ENCODE data around the gene RASSF5. TPM values are rescaled to one million over a fixed set of nuclear protein-coding genes. Genes with fewer than 3 reads are reported as not detected.

The RASSF5 gene
- total and polyA plus RNA-seq, 10 of the 15 experiments (the other 5 are each of a cell fraction or from before 2014, with no cell fraction given): 14.0 to 89.6 (median 68.9) TPM

DNA sequence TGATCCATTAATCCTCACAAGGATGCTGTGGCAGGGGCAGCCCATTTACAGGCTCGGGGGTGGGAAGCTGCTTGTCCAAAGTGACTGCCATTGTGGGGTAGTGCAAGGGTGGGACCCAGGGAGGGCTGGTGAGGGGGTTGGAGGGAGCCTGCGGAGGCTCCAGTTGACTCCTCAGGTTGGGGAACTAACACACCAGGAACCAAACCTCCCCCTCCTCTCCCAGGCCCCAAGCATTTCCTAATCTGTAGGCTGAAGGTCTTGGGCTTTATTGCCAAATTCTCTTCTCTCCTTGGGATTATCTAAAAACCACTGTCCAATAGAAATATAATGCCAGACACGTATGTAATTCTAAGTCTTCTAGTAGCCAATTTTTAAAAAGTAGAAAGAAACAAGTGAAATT lies 18.9 kb upstream of the RASSF5 start (continued):
- TF ChIP-seq ETV6 (conservative IDR thresholded peaks at IDR 0.05 in 1 of 2, IDR thresholded peaks at IDR 0.05 in 1 of 2; ENCODE audit: borderline replicate concordance in 1 of 2, low read depth in 1 of 2) (no peak), LARP7 (IDR thresholded peaks at IDR 0.05) (no peak), RB1 (IDR thresholded peaks at IDR 0.05; ENCODE audit: borderline replicate concordance) (no peak), NFIC (IDR thresholded peaks at IDR 0.05; ENCODE audit: low read depth, low read length) (no peak), CBFB (IDR thresholded peaks at IDR 0.05; ENCODE audit: low read depth) (no peak)

DNA sequence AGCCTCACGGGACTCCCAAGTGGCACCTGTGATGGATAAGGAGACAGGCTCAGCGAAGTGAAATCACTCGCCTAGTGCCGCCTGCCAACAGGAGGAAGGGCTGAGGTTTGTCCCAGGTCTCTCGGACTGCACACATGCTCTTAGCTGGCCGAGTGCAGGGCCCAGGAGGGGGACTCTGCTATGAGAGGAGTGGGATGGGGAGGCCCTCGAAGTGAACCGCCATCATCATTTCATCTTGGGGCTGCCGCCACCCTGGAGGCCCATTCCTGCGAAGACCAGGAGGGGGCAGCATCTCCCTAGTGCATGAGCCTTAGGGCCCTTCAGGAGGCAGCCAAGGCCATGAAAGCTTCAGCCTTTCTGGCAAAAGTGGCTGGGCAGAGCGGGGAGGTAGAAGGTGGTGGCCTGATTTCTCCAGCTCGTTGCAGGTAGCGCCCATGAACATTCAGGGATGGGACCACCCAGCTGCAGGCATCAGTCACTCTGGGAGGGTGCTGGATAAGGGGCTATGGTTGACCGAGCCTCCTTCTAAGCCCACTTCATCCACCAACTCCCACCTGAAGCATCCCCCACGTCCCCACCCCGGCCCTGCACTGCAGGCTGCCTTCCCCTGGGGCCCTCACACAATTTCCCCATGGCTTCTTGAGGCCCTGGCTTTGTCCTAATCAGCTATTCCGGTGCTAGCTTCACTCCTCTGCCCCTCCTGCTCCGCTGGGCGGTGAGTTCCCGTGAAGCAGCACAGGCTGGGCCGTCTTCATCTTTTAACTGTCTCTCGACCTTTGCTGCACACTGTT lies 17.2 kb upstream of the RASSF5 start:
- BruUV-seq (replicated peaks): no TSS peak
- ChIA-PET CTCF (interaction anchor here (0.6 to 3.8 kb wide), 41 partner anchors 8 to 234 kb away, joined by 3 to 74 read pairs (median 5); partner anchors contain the start of genes EIF2D, IKBKE and RASSF5), RAD21 (ENCODE audit: unreplicated experiment) (interaction anchor here (0.7 to 3.0 kb wide), 22 partner anchors 8 to 174 kb away, joined by 3 to 26 read pairs (median 4); partner anchors contain the start of gene EIF2D), SMC1A (ENCODE audit: uncharacterized antibody, unreplicated experiment) (interaction anchor here (0.7 to 11.5 kb wide), 27 partner anchors 9 to 492 kb away, joined by 3 to 146 read pairs (median 4); no protein-coding TSS in a partner anchor), POLR2A (interaction anchor here (0.5 to 1.1 kb wide), 4 partner anchors 18 to 718 kb away, joined by 3 to 4 read pairs (median 4); no protein-coding TSS in a partner anchor)
- Histone ChIP-seq H4K20me1 (ENCODE audit: control insufficient read depth, insufficient read depth) (no peaks in the 10 kb centered on the region), H3K27me3 (replicated peaks in 1 of 2; ENCODE audit: control insufficient read depth in 2 of 2, insufficient read depth in 2 of 2, low read length in 1 of 2) (no peaks in the 10 kb centered on the region), H3K36me3 (ENCODE audit: control insufficient read depth in 2 of 2, insufficient read depth in 2 of 2, low read length in 1 of 2) (peaks cover 24 to 30% of the 10 kb centered on the region in 2 experiments), H2AFZ (ENCODE audit: control insufficient read depth, low read depth, low read length) (no peak overlapping the region), H3K79me2 (ENCODE audit: control insufficient read depth, insufficient read depth, low read length) (no peaks in the 10 kb centered on the region), H3K9ac (ENCODE audit: control insufficient read depth, insufficient read depth, low read length) (no peak overlapping the region), H3K27ac (ENCODE audit: control insufficient read depth, insufficient read depth) (no peak overlapping the region), H3K4me1 (ENCODE audit: control insufficient read depth, insufficient read depth, low read length) (peaks cover 5% of the 10 kb centered on the region), H3K4me2 (ENCODE audit: control insufficient read depth, insufficient read depth) (no peak overlapping the region), H3K4me3 (no peak overlapping the region), H3K9me3 (replicated peaks; ENCODE audit: control insufficient read depth, insufficient read depth, low read length) (no peaks in the 10 kb centered on the region)
- intact Hi-C loops (cut with micrococcal nuclease; ENCODE audit: unreplicated experiment) (loop anchor here (1.0 to 5.0 kb wide), 2 partner anchors 93 to 172 kb away; no protein-coding TSS in a partner anchor), in situ Hi-C loops (cut with MboI) (loop anchor here (5.0 kb wide), 1 partner anchor 92 kb away; no protein-coding TSS in a partner anchor)
- FAIRE-seq: peak; percentile 88
- 55% methylated on average over 22 of the region's 22 CpGs for WGBS (ENCODE audit: insufficient coverage, insufficient replicate concordance, low lambda C conversion rate, missing lambda C conversion rate)
- DNase-seq (ENCODE audit: low read depth, low spot score): no peak
- peak; percentile 99 for ATAC-seq
- TF ChIP-seq MYC (IDR thresholded peaks at IDR 0.05; ENCODE audit: insufficient read depth, insufficient read length, insufficient replicate concordance, low read length, severe bottlenecking): no peak
- TF ChIP-seq KDM1A (IDR thresholded peaks at IDR 0.05; ENCODE audit: borderline replicate concordance): no peak
- no peak for TF ChIP-seq NR2C1 (IDR thresholded peaks at IDR 0.05)
- TF ChIP-seq NR2F1 (conservative IDR thresholded peaks at IDR 0.05): no peak
- no peak for TF ChIP-seq TCF7 (IDR thresholded peaks at IDR 0.05; ENCODE audit: borderline replicate concordance)
- TF ChIP-seq, protein P1, sequence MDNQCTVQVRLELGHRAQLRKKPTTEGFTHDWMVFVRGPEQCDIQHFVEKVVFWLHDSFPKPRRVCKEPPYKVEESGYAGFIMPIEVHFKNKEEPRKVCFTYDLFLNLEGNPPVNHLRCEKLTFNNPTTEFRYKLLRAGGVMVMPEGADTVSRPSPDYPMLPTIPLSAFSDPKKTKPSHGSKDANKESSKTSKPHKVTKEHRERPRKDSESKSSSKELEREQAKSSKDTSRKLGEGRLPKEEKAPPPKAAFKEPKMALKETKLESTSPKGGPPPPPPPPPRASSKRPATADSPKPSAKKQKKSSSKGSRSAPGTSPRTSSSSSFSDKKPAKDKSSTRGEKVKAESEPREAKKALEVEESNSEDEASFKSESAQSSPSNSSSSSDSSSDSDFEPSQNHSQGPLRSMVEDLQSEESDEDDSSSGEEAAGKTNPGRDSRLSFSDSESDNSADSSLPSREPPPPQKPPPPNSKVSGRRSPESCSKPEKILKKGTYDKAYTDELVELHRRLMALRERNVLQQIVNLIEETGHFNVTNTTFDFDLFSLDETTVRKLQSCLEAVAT (IDR thresholded peaks at IDR 0.05): peak; percentile 55
- no peak for TF ChIP-seq FOS (IDR thresholded peaks at IDR 0.05; ENCODE audit: borderline replicate concordance, extremely low read depth, insufficient read length)
- no peak for TF ChIP-seq CBX5 (IDR thresholded peaks at IDR 0.05; ENCODE audit: low read depth)
- TF ChIP-seq, protein P2, sequence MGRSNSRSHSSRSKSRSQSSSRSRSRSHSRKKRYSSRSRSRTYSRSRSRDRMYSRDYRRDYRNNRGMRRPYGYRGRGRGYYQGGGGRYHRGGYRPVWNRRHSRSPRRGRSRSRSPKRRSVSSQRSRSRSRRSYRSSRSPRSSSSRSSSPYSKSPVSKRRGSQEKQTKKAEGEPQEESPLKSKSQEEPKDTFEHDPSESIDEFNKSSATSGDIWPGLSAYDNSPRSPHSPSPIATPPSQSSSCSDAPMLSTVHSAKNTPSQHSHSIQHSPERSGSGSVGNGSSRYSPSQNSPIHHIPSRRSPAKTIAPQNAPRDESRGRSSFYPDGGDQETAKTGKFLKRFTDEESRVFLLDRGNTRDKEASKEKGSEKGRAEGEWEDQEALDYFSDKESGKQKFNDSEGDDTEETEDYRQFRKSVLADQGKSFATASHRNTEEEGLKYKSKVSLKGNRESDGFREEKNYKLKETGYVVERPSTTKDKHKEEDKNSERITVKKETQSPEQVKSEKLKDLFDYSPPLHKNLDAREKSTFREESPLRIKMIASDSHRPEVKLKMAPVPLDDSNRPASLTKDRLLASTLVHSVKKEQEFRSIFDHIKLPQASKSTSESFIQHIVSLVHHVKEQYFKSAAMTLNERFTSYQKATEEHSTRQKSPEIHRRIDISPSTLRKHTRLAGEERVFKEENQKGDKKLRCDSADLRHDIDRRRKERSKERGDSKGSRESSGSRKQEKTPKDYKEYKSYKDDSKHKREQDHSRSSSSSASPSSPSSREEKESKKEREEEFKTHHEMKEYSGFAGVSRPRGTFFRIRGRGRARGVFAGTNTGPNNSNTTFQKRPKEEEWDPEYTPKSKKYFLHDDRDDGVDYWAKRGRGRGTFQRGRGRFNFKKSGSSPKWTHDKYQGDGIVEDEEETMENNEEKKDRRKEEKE (IDR thresholded peaks at IDR 0.05): no peak
- TF ChIP-seq, protein P3, sequence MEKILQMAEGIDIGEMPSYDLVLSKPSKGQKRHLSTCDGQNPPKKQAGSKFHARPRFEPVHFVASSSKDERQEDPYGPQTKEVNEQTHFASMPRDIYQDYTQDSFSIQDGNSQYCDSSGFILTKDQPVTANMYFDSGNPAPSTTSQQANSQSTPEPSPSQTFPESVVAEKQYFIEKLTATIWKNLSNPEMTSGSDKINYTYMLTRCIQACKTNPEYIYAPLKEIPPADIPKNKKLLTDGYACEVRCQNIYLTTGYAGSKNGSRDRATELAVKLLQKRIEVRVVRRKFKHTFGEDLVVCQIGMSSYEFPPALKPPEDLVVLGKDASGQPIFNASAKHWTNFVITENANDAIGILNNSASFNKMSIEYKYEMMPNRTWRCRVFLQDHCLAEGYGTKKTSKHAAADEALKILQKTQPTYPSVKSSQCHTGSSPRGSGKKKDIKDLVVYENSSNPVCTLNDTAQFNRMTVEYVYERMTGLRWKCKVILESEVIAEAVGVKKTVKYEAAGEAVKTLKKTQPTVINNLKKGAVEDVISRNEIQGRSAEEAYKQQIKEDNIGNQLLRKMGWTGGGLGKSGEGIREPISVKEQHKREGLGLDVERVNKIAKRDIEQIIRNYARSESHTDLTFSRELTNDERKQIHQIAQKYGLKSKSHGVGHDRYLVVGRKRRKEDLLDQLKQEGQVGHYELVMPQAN (conservative IDR thresholded peaks at IDR 0.05): no peak
